BLaER1 treated with 17β-estradiol and CSF1 and Interleukin-3, amounts not matched to agents 10 nM and 100 nM (cell line): ENCODE data around the gene PAEP.

Experiments
- H3K27ac ChIP-seq, 11 experiments: shearing (Covaris generic); formaldehyde crosslinking; 2 replicates each; pipeline ENCODE4 v1.8.1; 2022
- H3K27me3 ChIP-seq, 11 experiments: shearing (Covaris generic); formaldehyde crosslinking; 2 replicates each; pipeline ENCODE4 v1.8.1; 2022
- H3K36me3 ChIP-seq, 11 experiments: shearing (Covaris generic); formaldehyde crosslinking; 2 replicates each; pipeline ENCODE4 v1.8.1; 2022
- H3K4me1 ChIP-seq, 10 experiments: shearing (Covaris generic); formaldehyde crosslinking; 2 replicates each; pipeline ENCODE4 v1.8.1; 2022
- H3K4me2 ChIP-seq, 11 experiments: shearing (Covaris generic); formaldehyde crosslinking; 2 replicates each; pipeline ENCODE4 v1.8.1; 2022
- H3K4me3 ChIP-seq, 10 experiments: shearing (Covaris generic); formaldehyde crosslinking; 2 replicates each; pipeline ENCODE4 v1.8.1; 2022
- H3K9ac ChIP-seq, 11 experiments: shearing (Covaris generic); formaldehyde crosslinking; 2 replicates each; pipeline ENCODE4 v1.8.1; 2022
- H3K9me3 ChIP-seq, 11 experiments: shearing (Covaris generic); formaldehyde crosslinking; replicated peaks in 1 of 11; 2 replicates each; pipeline ENCODE4 v1.8.1; 2022
- H4K20me1 ChIP-seq, 11 experiments: shearing (Covaris generic); formaldehyde crosslinking; 2 replicates each; pipeline ENCODE4 v1.8.1; 2022
- Cebpa-rat ChIP-seq, 11 experiments: shearing (Covaris generic); IDR thresholded peaks; 2 replicates each; pipeline ENCODE4 v1.8.1; 2022

PAEP gene

GRCh38 chr9:135577256-135577655 is 15.7 kb downstream of the PAEP start:
- TF ChIP-seq Cebpa-rat (IDR thresholded peaks at IDR 0.05) = no peak
- Histone ChIP-seq H3K27me3 (no peaks in the 10 kb centered on the region), H3K9me3 (no peaks in the 10 kb centered on the region)

GRCh38 chr9:135579356-135579755 is 17.8 kb downstream of the PAEP start:
- H3K27me3 ChIP-seq = no peaks in the 10 kb centered on the region
- H3K36me3 ChIP-seq = no peaks in the 10 kb centered on the region
- H3K9ac ChIP-seq = no peak overlapping the region
- H4K20me1 ChIP-seq = no peaks in the 10 kb centered on the region
- no peak for TF ChIP-seq Cebpa-rat (IDR thresholded peaks at IDR 0.05)
- no peak overlapping the region for H3K27ac ChIP-seq
- H3K4me1 ChIP-seq = peaks cover 0 to 3% (median 3%) of the 10 kb centered on the region in 10 experiments; a peak in 16 of 20 replicates
- no peak overlapping the region for H3K4me2 ChIP-seq
- H3K4me3 ChIP-seq = no peak overlapping the region
- H3K9me3 ChIP-seq = no peaks in the 10 kb centered on the region

More at GRCh38 chr9:135577256-135577655, 15.7 kb downstream of the PAEP start:
- no peak overlapping the region for H3K4me3 ChIP-seq
- H3K4me2 ChIP-seq = no peak overlapping the region
- H4K20me1 ChIP-seq = no peaks in the 10 kb centered on the region
- no peaks in the 10 kb centered on the region for H3K4me1 ChIP-seq
- H3K36me3 ChIP-seq = no peaks in the 10 kb centered on the region
- H3K9ac ChIP-seq = no peak overlapping the region
- H3K27ac ChIP-seq = no peak overlapping the region

GRCh38 chr9:135579889-135580660 is 18.5 kb downstream of the PAEP start:
- no peak overlapping the region for H3K4me2 ChIP-seq
- H3K27ac ChIP-seq = no peak overlapping the region
- peaks cover 0 to 10% (median 10%) of the 10 kb centered on the region in 10 experiments; a peak in 17 of 20 replicates for H3K4me1 ChIP-seq

GRCh38 chr9:135580664-135581380 is 19.3 kb downstream of the PAEP start:
- Histone ChIP-seq H3K4me2 (no peak overlapping the region), H3K36me3 (no peaks in the 10 kb centered on the region), H3K9ac (no peak overlapping the region), H3K4me1 (peaks cover 0 to 17% (median 17%) of the 10 kb centered on the region in 10 experiments; a peak in 17 of 20 replicates), H3K27ac (no peak overlapping the region), H3K4me3 (no peak overlapping the region), H4K20me1 (no peaks in the 10 kb centered on the region), H3K27me3 (no peaks in the 10 kb centered on the region), H3K9me3 (no peaks in the 10 kb centered on the region)
- no peak for TF ChIP-seq Cebpa-rat (IDR thresholded peaks at IDR 0.05)

More at GRCh38 chr9:135579889-135580660, 18.5 kb downstream of the PAEP start:
- no peak for TF ChIP-seq Cebpa-rat (IDR thresholded peaks at IDR 0.05)
- Histone ChIP-seq H3K9me3 (no peaks in the 10 kb centered on the region), H3K27me3 (no peaks in the 10 kb centered on the region), H4K20me1 (no peaks in the 10 kb centered on the region), H3K4me3 (no peak overlapping the region), H3K36me3 (no peaks in the 10 kb centered on the region), H3K9ac (no peak overlapping the region)

GRCh38 chr9:135581636-135582426 is 20.3 kb downstream of the PAEP start:
- Histone ChIP-seq H3K36me3 (no peaks in the 10 kb centered on the region), H3K9me3 (no peaks in the 10 kb centered on the region), H3K27ac (no peak overlapping the region), H3K27me3 (no peaks in the 10 kb centered on the region), H3K9ac (no peak overlapping the region), H3K4me3 (no peak overlapping the region), H3K4me1 (peaks cover 0 to 27% (median 27%) of the 10 kb centered on the region in 10 experiments; a peak in 17 of 20 replicates), H4K20me1 (no peaks in the 10 kb centered on the region), H3K4me2 (no peak overlapping the region)
- TF ChIP-seq Cebpa-rat (IDR thresholded peaks at IDR 0.05) = no peak

GRCh38 chr9:135582541-135582940 is 21.0 kb downstream of the PAEP start:
- Histone ChIP-seq H3K9me3 (no peaks in the 10 kb centered on the region), H3K9ac (no peak overlapping the region), H4K20me1 (no peaks in the 10 kb centered on the region), H3K27me3 (no peaks in the 10 kb centered on the region), H3K36me3 (no peaks in the 10 kb centered on the region), H3K4me2 (no peak overlapping the region), H3K27ac (no peak overlapping the region), H3K4me1 (peaks cover 0 to 34% (median 29%) of the 10 kb centered on the region in 10 experiments; a peak in 17 of 20 replicates), H3K4me3 (no peak overlapping the region)
- no peak for TF ChIP-seq Cebpa-rat (IDR thresholded peaks at IDR 0.05)

GRCh38 chr9:135582966-135583687 is 21.6 kb downstream of the PAEP start:
- H3K4me3 ChIP-seq = no peak overlapping the region
- H3K27ac ChIP-seq = no peak overlapping the region
- no peak overlapping the region for H3K4me2 ChIP-seq
- TF ChIP-seq Cebpa-rat (IDR thresholded peaks at IDR 0.05) = no peak
- H3K36me3 ChIP-seq = no peaks in the 10 kb centered on the region
- H3K4me1 ChIP-seq = peaks cover 0 to 39% (median 29%) of the 10 kb centered on the region in 10 experiments; a peak in 17 of 20 replicates
- no peaks in the 10 kb centered on the region for H3K27me3 ChIP-seq
- H3K9me3 ChIP-seq = no peaks in the 10 kb centered on the region
- H4K20me1 ChIP-seq = no peaks in the 10 kb centered on the region
- H3K9ac ChIP-seq = no peak overlapping the region

- no peak overlapping the region for H3K4me3 ChIP-seq
- no peaks in the 10 kb centered on the region for H3K27me3 ChIP-seq
- peaks cover 0 to 39% (median 29%) of the 10 kb centered on the region in 10 experiments; a peak in 17 of 20 replicates for H3K4me1 ChIP-seq
- no peaks in the 10 kb centered on the region for H4K20me1 ChIP-seq
- H3K27ac ChIP-seq = no peak overlapping the region
- no peak overlapping the region for H3K9ac ChIP-seq
- H3K4me2 ChIP-seq = no peak overlapping the region
- TF ChIP-seq Cebpa-rat (IDR thresholded peaks at IDR 0.05) = no peak
- no peaks in the 10 kb centered on the region for H3K36me3 ChIP-seq
- no peaks in the 10 kb centered on the region for H3K9me3 ChIP-seq
Measured at GRCh38 chr9:135583688-135584011, 22.1 kb downstream of the PAEP start.
